ENCODE results near the gene WSCD1.

Gene WSCD1

GRCh38 chr17:6110592-6110991 is 40.4 kb downstream of the WSCD1 start:
- no peak for TF ChIP-seq CTCF (IDR thresholded peaks at IDR 0.05; ENCODE audit: insufficient read depth, low read length, poor library complexity, severe bottlenecking)
- Histone ChIP-seq H3K36me3 (ENCODE audit: control insufficient read depth, insufficient read depth, low read length) (no peaks in the 10 kb centered on the region), H3K4me3 (replicated peaks; ENCODE audit: low read depth, low read length) (no peak overlapping the region), H3K27me3 (replicated peaks; ENCODE audit: control insufficient read depth, insufficient read depth, low read length) (no peaks in the 10 kb centered on the region)
- peak; percentile 41 for DNase-seq (ENCODE audit: extremely low read depth, insufficient read length)

GRCh38 chr17:6120351-6120750 is 50.2 kb downstream of the WSCD1 start:
- no peak for TF ChIP-seq CTCF (IDR thresholded peaks at IDR 0.05; ENCODE audit: insufficient read depth, low read length, poor library complexity, severe bottlenecking)
- DNase-seq (ENCODE audit: extremely low read depth, insufficient read length), result no peak
- Histone ChIP-seq H3K27me3 (replicated peaks; ENCODE audit: control insufficient read depth, insufficient read depth, low read length) (no peaks in the 10 kb centered on the region), H3K36me3 (ENCODE audit: control insufficient read depth, insufficient read depth, low read length) (no peaks in the 10 kb centered on the region), H3K4me3 (replicated peaks; ENCODE audit: low read depth, low read length) (no peak overlapping the region)

DNA sequence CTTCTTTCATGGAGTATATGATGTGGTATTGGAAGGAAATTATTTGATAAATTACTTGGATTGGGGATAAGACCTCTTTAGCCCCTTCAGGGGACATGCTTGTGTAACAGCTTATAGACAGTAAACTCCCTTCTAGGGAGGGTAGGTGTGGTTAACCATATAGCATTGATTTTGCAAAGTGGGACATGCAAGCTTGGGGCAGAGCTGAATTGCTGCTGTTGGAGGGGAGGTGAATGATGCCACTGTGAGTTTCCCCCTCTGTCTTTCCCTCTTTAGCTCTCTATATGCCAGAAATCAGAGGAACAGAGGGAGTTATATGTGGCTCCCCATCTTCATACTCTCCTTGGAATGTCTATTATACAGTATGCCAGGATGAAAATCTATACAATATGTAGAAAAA is 54.7 kb downstream of the WSCD1 start:
- no peaks in the 10 kb centered on the region for H3K27me3 ChIP-seq (replicated peaks; ENCODE audit: control insufficient read depth, insufficient read depth, low read length)
- DNase-seq (ENCODE audit: extremely low read depth, insufficient read length), result no peak
- no peak overlapping the region for H3K4me3 ChIP-seq (replicated peaks; ENCODE audit: low read depth, low read length)
- no peak for TF ChIP-seq CTCF (IDR thresholded peaks at IDR 0.05; ENCODE audit: insufficient read depth, low read length, poor library complexity, severe bottlenecking)
- no peaks in the 10 kb centered on the region for H3K36me3 ChIP-seq (ENCODE audit: control insufficient read depth, insufficient read depth, low read length)

- H3K4me3 ChIP-seq (replicated peaks; ENCODE audit: low read depth, low read length), result no peak overlapping the region
- H3K27me3 ChIP-seq (replicated peaks; ENCODE audit: control insufficient read depth, insufficient read depth, low read length), result no peaks in the 10 kb centered on the region
- H3K36me3 ChIP-seq (ENCODE audit: control insufficient read depth, insufficient read depth, low read length), result no peaks in the 10 kb centered on the region
- TF ChIP-seq CTCF (IDR thresholded peaks at IDR 0.05; ENCODE audit: insufficient read depth, low read length, poor library complexity, severe bottlenecking), result no peak
- DNase-seq (ENCODE audit: extremely low read depth, insufficient read length), result no peak
Measured at GRCh38 chr17:6126768-6127167, 56.6 kb downstream of the WSCD1 start.

DNA sequence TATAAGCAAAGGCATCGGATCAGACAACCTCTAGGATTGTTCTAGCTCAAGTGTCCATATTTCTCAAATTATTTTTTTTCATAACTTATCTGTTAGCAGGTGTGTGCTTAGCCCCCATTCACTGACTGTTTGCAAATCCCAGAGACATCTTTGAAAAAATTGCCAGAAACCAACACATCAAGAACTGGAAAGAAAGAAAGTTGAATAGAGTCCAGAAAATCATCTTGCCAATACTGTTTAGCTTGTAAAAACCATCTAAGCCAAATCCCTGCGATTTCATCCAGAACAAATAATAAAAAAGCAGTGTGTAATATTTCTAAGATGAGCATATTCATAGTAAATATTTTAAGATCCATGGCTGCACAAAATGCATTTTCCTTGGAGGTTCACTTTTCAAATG is 64.5 kb downstream of the WSCD1 start:
- Histone ChIP-seq H3K4me3 (replicated peaks; ENCODE audit: low read depth, low read length) (no peak overlapping the region), H3K27me3 (replicated peaks; ENCODE audit: control insufficient read depth, insufficient read depth, low read length) (no peaks in the 10 kb centered on the region), H3K36me3 (ENCODE audit: control insufficient read depth, insufficient read depth, low read length) (no peaks in the 10 kb centered on the region)
- TF ChIP-seq CTCF (IDR thresholded peaks at IDR 0.05; ENCODE audit: insufficient read depth, low read length, poor library complexity, severe bottlenecking), result no peak
- DNase-seq (ENCODE audit: extremely low read depth, insufficient read length), result no peak

GRCh38 chr17:6135236-6135635 is 65.1 kb downstream of the WSCD1 start:
- TF ChIP-seq CTCF (IDR thresholded peaks at IDR 0.05; ENCODE audit: insufficient read depth, low read length, poor library complexity, severe bottlenecking), result no peak
- H3K36me3 ChIP-seq (ENCODE audit: control insufficient read depth, insufficient read depth, low read length), result no peaks in the 10 kb centered on the region
- no peak overlapping the region for H3K4me3 ChIP-seq (replicated peaks; ENCODE audit: low read depth, low read length)
- no peak for DNase-seq (ENCODE audit: extremely low read depth, insufficient read length)
- no peaks in the 10 kb centered on the region for H3K27me3 ChIP-seq (replicated peaks; ENCODE audit: control insufficient read depth, insufficient read depth, low read length)
